GM12864 (cell line): ENCODE data around the gene BACE1.

Experiments used
- DNase-seq: peaks from one replicate; pipeline ENCODE4 v3.0.0-alpha.2; 2011; ENCODE audit warnings: low read depth
- H3K4me3 ChIP-seq: 2 replicates; pipeline ENCODE4 v1.5.1; 2011; ENCODE audit warnings: mild to moderate bottlenecking, low read depth, low read length, control low read depth
- TF ChIP-seq, protein P1 (sequence below): IDR thresholded peaks from 2 replicates; pipeline ENCODE4 v1.5.1; 2011; ENCODE audit warnings: low read depth, mild to moderate bottlenecking, moderate library complexity, low read length, control low read depth, inconsistent platforms; ENCODE audit errors: missing control alignments

Gene BACE1

DNA sequence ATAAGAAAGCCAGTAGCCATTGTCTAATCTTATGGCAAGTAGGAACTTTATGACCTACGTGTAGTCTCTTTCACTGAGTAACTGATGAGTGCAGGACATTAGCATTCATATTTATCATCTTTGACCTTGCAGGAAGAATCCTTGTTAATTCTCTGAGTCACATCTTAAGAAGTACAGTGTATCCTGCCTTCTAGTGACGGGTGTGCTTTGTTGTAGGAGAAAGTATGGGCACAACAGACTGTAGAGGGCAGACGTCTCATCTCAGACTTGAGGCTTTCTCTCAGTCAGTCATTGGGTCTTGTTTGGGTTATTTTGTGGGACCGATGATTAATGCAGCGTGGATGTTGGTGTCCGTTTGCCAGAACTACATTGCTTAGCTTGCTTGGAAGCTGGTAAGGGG lies 76.8 kb downstream of the BACE1 start:
- H3K4me3 ChIP-seq: no peak overlapping the region
- no peak for DNase-seq
- TF ChIP-seq, protein P1, sequence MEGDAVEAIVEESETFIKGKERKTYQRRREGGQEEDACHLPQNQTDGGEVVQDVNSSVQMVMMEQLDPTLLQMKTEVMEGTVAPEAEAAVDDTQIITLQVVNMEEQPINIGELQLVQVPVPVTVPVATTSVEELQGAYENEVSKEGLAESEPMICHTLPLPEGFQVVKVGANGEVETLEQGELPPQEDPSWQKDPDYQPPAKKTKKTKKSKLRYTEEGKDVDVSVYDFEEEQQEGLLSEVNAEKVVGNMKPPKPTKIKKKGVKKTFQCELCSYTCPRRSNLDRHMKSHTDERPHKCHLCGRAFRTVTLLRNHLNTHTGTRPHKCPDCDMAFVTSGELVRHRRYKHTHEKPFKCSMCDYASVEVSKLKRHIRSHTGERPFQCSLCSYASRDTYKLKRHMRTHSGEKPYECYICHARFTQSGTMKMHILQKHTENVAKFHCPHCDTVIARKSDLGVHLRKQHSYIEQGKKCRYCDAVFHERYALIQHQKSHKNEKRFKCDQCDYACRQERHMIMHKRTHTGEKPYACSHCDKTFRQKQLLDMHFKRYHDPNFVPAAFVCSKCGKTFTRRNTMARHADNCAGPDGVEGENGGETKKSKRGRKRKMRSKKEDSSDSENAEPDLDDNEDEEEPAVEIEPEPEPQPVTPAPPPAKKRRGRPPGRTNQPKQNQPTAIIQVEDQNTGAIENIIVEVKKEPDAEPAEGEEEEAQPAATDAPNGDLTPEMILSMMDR: no peak

DNA sequence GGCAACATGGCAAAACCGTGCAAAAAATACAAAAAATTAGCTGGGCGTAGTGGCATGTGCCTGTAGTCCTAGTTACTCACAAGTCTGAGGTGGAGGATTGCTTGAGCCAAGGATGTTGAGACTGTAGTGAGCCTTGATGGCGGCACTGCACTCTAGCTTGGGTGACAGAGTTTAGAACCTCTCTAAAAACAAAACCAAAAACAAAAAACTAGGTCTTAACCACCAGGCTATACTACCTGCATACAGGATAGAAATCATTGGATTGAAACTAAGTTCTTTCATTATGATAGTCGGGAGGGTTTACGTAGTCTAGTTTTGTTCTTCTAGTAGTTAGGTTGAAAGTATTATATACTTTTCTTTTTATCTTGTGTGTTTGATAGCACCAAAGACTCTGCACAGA lies 77.8 kb downstream of the BACE1 start:
- TF ChIP-seq, protein P1: no peak
- no peak for DNase-seq
- H3K4me3 ChIP-seq: no peak overlapping the region
